SHP77 (cell line): Measurements from ENCODE around the gene E2F4.
A peak's percentile ranks its signal among the peaks of the same experiment; 100 is the strongest.

ENCODE experiments used
- DNase-seq, 2 experiments: peaks; one replicate each; lab custom pipeline; 2025; lab: John Stamatoyannopoulos, UW

E2F4 gene

GRCh38 chr16:67157892-67158635 lies 33.9 kb upstream of the E2F4 start:
- no peak for DNase-seq

DNA sequence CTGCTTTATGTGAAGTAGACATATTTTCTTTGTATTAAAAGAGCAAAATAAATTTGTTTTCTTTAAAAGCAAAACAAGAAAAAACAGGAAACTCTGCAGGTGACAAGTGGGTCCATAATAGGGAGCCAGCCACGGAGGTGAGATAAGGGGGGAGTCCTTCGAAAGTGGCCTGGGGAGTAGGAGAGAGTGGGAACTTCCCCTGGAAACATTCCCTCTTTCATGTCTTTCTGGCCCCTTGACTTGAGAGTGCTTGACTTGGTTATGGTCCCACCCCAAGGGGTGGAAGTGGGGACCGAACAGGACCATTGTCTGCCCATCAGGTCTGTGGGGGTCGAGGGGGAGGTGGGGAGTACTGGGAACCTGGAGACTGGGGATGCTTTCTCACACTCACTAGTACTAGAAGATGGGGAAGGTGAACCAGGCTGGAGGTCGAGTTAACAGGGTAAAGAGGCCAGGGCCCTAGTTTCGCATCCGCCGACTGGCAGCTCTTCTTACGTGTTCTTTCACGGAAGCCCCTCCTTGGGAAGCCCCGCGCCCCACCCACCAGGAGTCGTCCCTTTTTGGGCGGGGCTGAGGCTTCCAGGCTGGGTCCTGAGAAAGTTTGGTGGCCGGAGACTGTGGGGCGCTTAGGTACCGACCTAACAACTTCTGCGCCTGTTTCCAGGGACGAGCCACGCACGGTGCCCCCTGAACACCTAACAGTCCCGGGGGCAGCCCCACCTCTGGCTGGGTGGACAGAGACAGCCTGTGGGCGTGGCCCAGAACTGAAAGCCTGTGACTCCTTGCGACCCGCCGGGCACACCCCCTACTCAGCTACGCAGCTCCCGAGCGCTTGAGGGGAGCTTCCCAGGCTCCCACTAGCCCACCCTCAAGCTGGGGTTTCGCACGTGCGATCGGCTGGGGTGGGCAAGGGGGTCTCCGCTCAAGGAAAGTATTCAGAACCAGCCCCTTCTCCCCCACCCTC lies 33.0 kb upstream of the E2F4 start:
- peak in 1 of 2 experiments; percentile 24 for DNase-seq

- DNase-seq: peak in 1 of 2 experiments; percentile 41
Observed at GRCh38 chr16:67161595-67162058, 30.3 kb upstream of the E2F4 start.

DNA sequence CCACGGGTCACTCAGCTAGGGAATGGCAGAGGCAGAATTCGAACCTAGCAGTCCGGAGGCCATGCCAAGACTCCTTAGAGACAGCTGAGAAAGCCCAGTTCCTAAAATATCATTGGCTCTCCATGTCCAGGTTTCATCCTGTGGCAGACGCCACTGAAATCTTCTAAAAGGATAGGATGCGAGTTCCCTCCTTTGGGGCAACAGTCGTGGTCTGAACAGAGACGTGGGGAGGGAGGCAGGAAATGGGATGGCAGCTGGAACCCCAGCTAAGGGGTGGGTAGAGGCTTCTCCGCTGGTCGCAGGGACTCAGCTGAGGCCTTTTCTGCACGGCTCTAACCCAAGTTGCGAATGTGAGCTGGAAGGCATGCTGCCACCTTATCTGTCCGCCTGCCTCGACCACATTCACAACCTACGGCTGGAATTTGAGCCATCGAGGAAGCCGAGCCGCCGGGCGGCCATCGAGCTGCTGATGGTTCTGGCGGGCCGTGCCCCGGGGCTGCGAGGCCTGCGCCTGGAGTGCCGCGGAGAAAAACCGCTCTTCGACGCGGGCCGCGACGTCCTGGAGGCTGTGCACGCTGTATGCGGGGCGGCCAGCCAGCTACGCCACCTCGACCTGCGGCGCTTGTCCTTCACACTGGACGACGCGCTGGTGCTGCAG lies 29.3 kb upstream of the E2F4 start:
- DNase-seq: no peak

DNA sequence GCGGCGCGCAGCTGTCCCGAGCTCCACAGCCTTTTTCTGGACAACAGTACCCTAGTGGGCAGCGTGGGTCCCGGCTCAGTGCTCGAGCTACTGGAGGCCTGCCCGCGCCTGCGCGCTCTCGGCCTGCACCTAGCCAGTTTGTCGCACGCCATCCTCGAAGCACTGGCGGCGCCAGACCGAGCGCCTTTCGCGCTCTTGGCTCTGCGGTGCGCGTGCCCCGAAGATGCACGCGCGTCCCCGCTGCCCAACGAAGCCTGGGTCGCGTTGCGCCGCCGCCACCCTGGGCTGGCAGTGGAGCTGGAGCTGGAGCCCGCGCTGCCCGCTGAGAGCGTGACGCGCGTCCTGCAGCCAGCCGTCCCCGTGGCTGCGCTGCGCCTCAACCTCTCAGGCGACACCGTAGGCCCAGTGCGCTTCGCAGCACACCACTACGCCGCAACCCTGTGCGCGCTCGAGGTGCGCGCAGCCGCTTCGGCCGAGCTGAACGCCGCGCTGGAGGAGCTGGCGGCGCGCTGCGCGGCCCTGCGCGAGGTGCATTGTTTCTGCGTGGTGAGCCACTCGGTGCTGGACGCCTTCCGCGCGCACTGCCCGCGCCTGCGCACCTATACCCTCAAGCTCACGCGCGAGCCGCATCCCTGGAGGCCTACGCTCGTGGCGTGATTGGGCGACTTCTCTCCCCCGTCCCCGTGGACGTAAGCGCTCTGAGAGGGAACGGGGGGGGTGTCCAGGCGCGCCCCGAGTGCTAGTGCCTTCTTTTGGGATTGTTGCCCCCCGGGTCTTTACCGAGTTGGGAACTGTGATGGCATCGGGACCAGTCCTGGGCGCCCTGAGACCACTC lies 28.6 kb upstream of the E2F4 start:
- no peak for DNase-seq

- no peak for DNase-seq
Observed at GRCh38 chr16:67163999-67164558, 27.9 kb upstream of the E2F4 start.

GRCh38 chr16:67164599-67165061 lies 27.3 kb upstream of the E2F4 start, which contains the start of gene HSF4:
Gene HSF4 (plus strand): TSS chr16:67164745. CDS start chr16:67164812, 67 bp downstream.
- DNase-seq: no peak

DNA sequence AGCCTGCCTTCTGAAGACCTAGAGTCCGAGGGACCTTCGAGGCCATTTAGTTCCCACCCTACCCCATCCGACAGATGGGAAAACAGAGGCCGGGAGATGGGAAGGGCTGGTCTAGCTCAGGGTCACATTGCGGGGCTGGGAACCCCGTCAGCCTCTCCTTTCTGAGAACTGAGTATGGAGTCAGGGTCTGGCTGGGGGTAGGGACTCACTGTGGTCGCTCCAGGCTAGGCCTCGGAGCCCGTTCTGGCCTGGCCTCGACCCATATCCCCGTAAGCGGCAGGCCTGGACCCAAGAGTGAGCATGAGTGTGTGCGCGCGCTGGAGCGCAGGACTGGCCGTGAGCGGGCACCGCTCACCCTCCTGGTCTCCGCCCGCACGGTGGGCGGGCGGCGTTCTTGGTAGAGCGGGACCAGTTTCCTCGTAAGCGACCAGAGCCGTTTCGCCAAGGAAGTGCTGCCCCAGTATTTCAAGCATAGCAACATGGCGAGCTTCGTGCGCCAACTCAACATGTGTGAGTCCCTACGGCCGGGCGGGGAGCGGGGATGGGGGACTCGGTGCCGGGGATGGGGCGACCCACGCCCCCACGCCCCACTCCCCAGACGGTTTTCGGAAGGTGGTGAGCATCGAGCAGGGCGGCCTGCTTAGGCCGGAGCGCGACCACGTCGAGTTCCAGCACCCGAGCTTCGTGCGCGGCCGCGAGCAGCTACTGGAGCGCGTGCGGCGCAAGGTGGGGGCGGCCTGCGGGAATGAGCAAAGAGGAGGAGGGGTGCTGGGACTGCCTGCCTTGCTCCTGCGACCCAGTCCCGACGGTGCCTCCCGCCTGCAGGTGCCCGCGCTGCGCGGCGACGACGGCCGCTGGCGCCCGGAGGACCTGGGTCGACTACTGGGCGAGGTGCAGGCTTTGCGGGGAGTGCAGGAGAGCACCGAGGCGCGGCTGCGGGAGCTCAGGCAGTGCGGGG lies 26.6 kb upstream of the E2F4 start:
- no peak for DNase-seq

DNA sequence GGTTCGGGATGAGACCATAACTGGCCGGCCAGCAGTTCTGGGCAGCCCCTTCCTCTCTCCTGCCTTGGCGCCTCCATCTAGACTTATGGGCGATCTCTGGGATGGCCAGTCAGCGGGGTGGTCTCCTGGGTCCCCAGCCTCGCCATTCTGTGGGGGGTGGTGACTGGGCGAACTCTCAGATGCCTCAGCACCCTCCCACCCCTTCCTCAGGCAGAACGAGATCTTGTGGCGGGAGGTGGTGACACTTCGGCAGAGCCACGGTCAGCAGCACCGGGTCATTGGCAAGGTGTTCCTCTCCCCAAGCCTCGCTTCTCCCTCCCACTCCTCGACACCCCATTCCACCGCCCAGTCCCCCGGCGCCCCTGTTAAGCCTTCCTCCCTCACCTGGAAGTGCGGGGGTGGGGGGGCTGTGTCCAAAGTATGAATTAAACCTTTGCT lies 25.8 kb upstream of the E2F4 start:
- no peak for DNase-seq

DNA sequence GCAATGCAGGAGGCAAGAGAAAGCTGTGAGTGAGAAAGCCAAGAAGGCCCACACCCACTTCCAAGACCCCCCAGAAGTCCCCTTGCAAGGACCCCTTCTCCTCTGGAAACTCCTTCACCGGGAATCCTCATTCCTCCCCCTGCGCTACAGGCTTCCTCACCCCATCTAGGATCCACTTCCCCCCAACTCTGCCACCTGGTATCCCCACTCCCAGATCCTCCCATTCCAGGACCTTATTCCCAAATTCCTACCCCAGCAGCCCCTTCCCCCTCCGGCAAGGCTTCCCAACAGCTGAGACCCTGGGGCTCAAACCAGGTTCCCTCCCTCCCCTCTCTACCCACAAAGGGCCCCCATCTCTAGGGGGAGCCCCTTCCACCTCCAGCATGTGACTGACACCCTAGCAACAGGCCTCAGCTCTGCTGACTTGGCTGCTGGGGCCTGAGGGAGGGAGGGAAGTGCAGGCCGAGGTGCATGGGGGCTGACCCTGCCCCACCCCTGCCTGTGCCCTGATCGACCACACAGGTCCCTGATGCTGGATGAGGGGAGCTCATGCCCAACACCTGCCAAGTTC lies 25.3 kb upstream of the E2F4 start:
- DNase-seq: no peak

- DNase-seq: no peak
Observed at GRCh38 chr16:67167588-67167987, 24.4 kb upstream of the E2F4 start.

DNA sequence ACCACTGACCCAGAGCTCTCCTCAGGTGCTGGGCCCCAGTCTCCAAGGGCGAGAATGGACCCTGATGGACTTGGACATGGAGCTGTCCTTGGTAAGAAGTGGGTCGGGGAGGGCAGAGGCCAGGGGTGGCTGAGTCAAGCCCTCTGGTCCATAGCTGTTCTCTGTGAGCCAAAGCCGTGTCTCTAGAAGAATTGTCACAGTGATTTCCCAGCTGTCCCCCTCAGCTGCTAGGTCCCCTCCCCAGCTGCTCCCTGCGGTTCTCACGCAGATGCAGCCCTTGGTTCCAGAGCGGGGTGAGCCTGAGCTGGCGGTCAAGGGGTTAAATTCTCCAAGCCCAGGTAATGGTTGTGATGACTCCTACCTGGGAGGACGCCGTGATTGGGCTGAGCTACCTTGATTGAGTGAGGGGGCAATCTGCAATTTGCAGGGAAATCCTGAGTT lies 22.9 kb upstream of the E2F4 start:
- DNase-seq: no peak

DNA sequence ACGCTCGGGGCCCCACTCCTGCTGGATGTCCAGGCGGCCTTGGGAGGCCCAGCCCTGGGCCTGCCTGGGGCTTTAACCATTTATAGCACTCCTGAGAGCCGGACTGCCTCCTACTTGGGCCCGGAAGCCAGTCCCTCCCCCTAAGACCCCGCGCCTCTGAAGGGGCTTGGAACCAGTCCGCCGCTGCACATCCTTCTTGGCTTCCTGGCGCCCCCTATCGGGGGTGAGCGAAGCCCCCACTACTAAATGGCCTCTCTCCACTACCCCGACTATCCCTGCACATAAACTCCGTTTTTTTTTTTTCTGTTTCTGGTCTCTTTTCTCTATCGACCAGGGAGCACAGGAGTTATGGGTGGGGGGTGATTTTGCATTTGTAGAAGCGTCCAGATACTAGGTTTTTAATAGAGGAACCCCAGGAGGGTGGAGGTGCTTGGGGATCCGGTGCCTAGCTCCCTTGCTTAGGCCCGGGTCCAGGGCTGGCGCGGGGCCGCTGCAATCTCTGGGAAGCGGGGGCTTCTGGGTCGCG lies 22.2 kb upstream of the E2F4 start:
- peak; percentile 33 to 67 for DNase-seq

DNA sequence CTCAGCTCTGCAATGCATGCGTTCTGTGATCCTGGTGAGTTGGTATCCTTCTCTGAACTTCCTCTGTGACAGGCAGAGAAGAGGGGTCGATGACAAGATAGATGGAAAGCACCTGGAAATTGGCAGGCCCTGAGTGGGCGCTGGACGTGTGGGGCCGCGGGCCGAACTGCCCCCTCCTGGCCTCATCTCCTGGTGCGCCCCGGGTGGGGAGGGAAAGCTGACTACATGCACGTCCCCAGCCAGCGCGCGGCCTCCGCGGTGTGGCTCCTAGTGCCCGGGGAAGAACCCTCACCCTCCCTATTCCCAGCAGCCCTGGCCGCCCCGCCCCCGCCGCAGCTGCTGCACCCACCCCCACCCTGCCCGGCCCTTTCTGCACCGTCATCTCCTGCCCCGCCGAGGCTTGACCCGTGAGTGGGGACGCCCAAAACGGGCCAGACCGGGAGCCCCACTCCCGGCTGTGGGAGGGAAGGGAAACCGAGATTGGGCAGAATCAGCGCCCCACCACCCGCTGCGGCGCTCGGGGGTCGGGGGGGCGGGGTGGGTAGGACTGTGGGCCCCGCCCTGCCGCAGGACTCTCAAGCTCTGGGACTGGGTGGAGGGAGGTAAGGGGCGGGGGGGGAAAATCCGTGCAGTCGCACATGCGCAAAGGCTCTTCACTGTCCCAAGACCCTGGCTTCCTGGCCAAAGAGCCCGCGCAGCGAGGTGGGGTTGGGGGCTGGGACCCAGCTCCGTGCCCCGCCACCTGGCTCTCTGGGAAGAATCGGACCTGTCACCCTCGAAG lies 21.6 kb upstream of the E2F4 start, which contains the start of gene NOL3:
NOL3 (plus strand) TSS at position 371 of the 781 bp plus-strand sequence.
- DNase-seq: peak; percentile 86 to 88

- no peak for DNase-seq
Observed at GRCh38 chr16:67170949-67171649, 20.9 kb upstream of the E2F4 start.

DNA sequence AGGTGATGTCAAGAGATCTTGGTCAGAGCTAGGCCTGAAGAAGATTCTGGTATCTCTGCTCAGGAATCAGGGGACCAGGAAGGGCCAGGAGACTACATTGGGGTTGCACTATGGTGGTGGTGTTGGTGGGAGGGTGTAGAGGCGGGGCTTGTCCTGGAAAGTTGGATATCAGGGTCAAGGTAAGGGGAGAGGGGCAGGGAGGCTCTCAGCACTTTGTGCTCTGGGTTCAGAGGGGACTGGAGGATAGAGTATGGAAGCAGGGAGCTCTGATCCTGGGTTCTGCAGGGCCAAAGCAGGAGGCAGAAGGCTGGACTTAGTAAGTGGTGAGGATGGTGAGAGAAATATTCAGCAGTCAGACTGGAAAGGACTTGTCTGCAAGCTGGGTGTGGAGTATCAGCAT lies 18.6 kb upstream of the E2F4 start:
- no peak for DNase-seq
